Hepatocyte (in vitro differentiated cells): ENCODE data around the gene DNAAF8.

Experiments
- CTCF ChIP-seq: fragments of 200-600 bp; sonication (generic); IDR thresholded peaks from 2 replicates; pipeline ENCODE4 v1.5.1; 2016; ENCODE audit warnings: antibody characterized with exemption, mild to moderate bottlenecking; ENCODE audit not compliant: poor library complexity
- EZH2 ChIP-seq: fragments of 200-600 bp; sonication (generic); IDR thresholded peaks from 2 replicates; pipeline ENCODE4 v1.6.1; 2016; ENCODE audit warnings: antibody characterized with exemption, mild to moderate bottlenecking, borderline replicate concordance

- TF ChIP-seq CTCF (no peak), EZH2 (no peak)
Observed at GRCh38 chr16:4691666-4692412, 42.5 kb upstream of the DNAAF8 start.
